ENCODE data around the gene CHRNA1. TPM values are rescaled to one million over a fixed set of nuclear protein-coding genes. Genes with fewer than 3 reads are reported as not detected.

The CHRNA1 gene
- 5.7 TPM for polyA plus RNA-seq (2013, experiment 1 of 2)
- 5.2 TPM for polyA plus RNA-seq (2013, experiment 2 of 2)

DNA sequence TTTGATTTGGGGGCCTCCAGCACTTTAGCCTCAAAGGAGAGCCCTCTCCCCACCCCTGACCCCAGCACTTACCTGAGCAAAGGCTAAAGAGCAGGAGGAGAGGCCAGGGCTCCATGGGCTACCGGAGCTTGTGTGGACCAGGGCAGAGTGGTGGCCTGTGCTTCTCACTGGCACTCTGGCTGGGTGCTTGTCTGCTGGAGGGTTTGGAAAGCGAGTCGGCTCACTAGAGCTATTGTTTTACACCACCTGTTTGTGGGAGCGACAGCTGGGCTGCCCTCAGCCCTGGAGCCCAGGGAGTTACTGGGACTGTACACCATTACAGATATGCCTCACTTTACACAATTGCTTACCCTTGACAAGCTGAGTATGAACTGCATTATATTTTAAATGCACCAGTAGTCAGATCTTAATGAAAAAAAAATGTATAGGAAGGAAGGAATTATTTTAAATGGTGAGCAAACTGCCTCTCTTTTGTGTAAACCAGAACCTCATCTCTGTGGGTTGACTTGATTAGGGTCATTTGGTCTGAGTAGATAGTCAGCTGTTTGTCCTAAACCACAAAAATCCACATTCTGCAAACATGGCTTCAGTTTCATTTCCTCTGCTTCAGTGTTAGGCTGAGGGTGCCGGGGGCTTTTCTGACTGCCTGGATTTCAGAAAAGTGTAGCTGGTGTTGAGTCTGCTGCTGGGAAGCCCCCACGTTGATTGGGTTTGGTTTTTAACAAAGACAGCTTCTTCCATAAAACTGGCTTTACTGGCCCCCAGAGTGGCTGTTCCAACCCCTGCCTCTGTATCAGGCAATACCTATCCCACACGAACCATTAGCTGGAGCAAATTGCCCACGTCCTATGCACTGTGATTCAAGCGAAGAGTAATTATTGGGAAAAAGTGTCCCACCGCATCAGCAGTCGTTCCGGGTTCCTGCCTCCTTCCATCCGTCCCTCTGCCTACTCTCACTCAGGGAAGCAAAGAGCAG lies at the start of gene CHRNA1:
CHRNA1 (minus strand) TSS at position 193 of the 976 bp plus-strand sequence; CDS start at position 115, 78 bp downstream.
- WGBS (ENCODE audit: extremely low coverage, insufficient coverage, low lambda C conversion rate): no CpG with 5 or more reads among the region's 13 CpGs
- no peak for DNase-seq

DNA sequence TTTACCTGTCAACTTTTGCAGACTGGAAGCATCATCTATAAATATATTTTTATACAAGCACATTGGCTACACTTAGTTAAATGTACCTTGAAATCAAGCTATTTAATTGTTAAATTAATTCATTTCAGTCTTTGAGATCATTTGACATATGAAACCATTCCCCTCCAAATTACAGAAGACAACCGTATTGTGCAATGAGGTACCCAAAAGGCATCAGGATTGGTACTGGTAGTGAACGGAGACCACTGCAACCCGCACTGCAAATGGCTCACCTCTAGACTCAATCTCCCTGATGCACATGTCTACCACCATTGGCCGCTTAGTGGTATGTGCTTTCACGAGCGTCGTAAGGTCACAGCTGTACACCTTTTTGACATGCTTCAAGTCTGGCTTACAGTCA lies 47.8 kb upstream of the CHRNA1 start:
- Histone ChIP-seq H4K5ac (ENCODE audit: low read length) (no peak overlapping the region), H3K79me2 (ENCODE audit: control insufficient read depth, insufficient read depth, low read length) (no peaks in the 10 kb centered on the region), H2BK15ac (replicated peaks; ENCODE audit: low read depth) (no peak overlapping the region), H3K4me3 (ENCODE audit: low read length) (no peak overlapping the region), H3K56ac (ENCODE audit: low read length) (no peak overlapping the region), H3K18ac (ENCODE audit: low read length) (no peak overlapping the region), H3K23ac (ENCODE audit: low read length) (no peak overlapping the region), H2AK5ac (ENCODE audit: low read length) (no peak overlapping the region), H3K27me3 (ENCODE audit: insufficient read depth, low read length, poor library complexity) (no peaks in the 10 kb centered on the region), H3K79me1 (ENCODE audit: low read length) (no peaks in the 10 kb centered on the region), H3K4ac (ENCODE audit: low read depth, low read length) (no peak overlapping the region), H3K36me3 (ENCODE audit: control insufficient read depth, insufficient read depth, low read length) (no peaks in the 10 kb centered on the region), H2BK120ac (ENCODE audit: low read depth, low read length) (no peak overlapping the region), H3K4me1 (ENCODE audit: control insufficient read depth, low read depth, low read length) (no peaks in the 10 kb centered on the region), H3K27ac (ENCODE audit: low read depth, low read length) (no peak overlapping the region), H2BK5ac (ENCODE audit: low read length) (no peak overlapping the region), H4K8ac (ENCODE audit: low read depth, low read length) (no peak overlapping the region), H3K4me2 (ENCODE audit: low read length) (no peak overlapping the region), H3K9ac (ENCODE audit: low read length) (no peak overlapping the region)
- WGBS (ENCODE audit: extremely low coverage, insufficient coverage, low lambda C conversion rate): no CpG with 5 or more reads among the region's 7 CpGs
- DNase-seq: no peak

More for the DNA sequence above, at the start of gene CHRNA1:
- Histone ChIP-seq H3K27ac (ENCODE audit: low read depth, low read length) (no peak within 1 kb of the TSS), H4K8ac (ENCODE audit: low read depth, low read length) (no peak within 1 kb of the TSS), H3K79me2 (ENCODE audit: control insufficient read depth, insufficient read depth, low read length) (no peaks in the 10 kb centered on the region), H4K5ac (ENCODE audit: low read length) (no peak within 1 kb of the TSS), H2AK5ac (ENCODE audit: low read length) (no peak within 1 kb of the TSS), H3K27me3 (ENCODE audit: insufficient read depth, low read length, poor library complexity) (no peaks in the 10 kb centered on the region), H3K4me3 (ENCODE audit: low read length) (no peak within 1 kb of the TSS), H3K79me1 (ENCODE audit: low read length) (no peaks in the 10 kb centered on the region), H3K9ac (ENCODE audit: low read length) (no peak within 1 kb of the TSS), H3K4me1 (ENCODE audit: control insufficient read depth, low read depth, low read length) (peaks cover 2% of the 10 kb centered on the region), H3K18ac (ENCODE audit: low read length) (peak within 1 kb of the TSS; percentile 10), H3K23ac (ENCODE audit: low read length) (no peak within 1 kb of the TSS), H2BK120ac (ENCODE audit: low read depth, low read length) (no peak within 1 kb of the TSS), H3K56ac (ENCODE audit: low read length) (no peak within 1 kb of the TSS), H2BK15ac (replicated peaks; ENCODE audit: low read depth) (no peak within 1 kb of the TSS), H3K4ac (ENCODE audit: low read depth, low read length) (no peak within 1 kb of the TSS), H3K36me3 (ENCODE audit: control insufficient read depth, insufficient read depth, low read length) (no peaks in the 10 kb centered on the region), H3K4me2 (ENCODE audit: low read length) (no peak within 1 kb of the TSS), H2BK5ac (ENCODE audit: low read length) (no peak within 1 kb of the TSS)

DNA sequence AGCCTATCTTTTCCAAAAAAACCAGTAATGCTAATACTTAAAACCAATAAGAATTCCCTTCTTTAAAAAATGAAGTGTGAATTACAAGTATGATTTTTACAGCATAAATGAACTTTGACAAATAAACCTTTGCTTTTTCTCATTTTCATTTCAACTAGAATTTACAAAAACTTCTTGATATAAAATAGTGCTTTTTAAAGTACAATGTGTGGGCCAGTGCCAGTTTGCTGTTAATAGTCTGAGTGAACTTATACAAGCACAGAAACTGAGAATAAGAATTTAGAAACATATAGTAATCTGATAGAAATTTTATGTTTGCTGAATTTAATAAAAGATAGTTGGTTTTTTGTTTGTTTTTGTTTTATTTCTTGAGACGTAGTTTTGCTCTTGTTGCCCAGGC lies 43.7 kb upstream of the CHRNA1 start:
- Histone ChIP-seq H2BK5ac (ENCODE audit: low read length) (no peak overlapping the region), H2BK120ac (ENCODE audit: low read depth, low read length) (no peak overlapping the region), H3K79me1 (ENCODE audit: low read length) (no peaks in the 10 kb centered on the region), H4K5ac (ENCODE audit: low read length) (no peak overlapping the region), H3K23ac (ENCODE audit: low read length) (no peak overlapping the region), H3K4ac (ENCODE audit: low read depth, low read length) (no peak overlapping the region), H3K36me3 (ENCODE audit: control insufficient read depth, insufficient read depth, low read length) (no peaks in the 10 kb centered on the region), H3K27me3 (ENCODE audit: insufficient read depth, low read length, poor library complexity) (no peaks in the 10 kb centered on the region), H3K9ac (ENCODE audit: low read length) (no peak overlapping the region), H3K18ac (ENCODE audit: low read length) (no peak overlapping the region), H4K8ac (ENCODE audit: low read depth, low read length) (no peak overlapping the region), H3K27ac (ENCODE audit: low read depth, low read length) (no peak overlapping the region), H3K4me2 (ENCODE audit: low read length) (no peak overlapping the region), H3K79me2 (ENCODE audit: control insufficient read depth, insufficient read depth, low read length) (no peaks in the 10 kb centered on the region), H3K4me3 (ENCODE audit: low read length) (no peak overlapping the region), H3K56ac (ENCODE audit: low read length) (no peak overlapping the region), H3K4me1 (ENCODE audit: control insufficient read depth, low read depth, low read length) (no peaks in the 10 kb centered on the region), H2BK15ac (replicated peaks; ENCODE audit: low read depth) (no peak overlapping the region), H2AK5ac (ENCODE audit: low read length) (no peak overlapping the region)
- no CpG with 5 or more reads among the region's 1 CpG for WGBS (ENCODE audit: extremely low coverage, insufficient coverage, low lambda C conversion rate)
- no peak for DNase-seq

DNA sequence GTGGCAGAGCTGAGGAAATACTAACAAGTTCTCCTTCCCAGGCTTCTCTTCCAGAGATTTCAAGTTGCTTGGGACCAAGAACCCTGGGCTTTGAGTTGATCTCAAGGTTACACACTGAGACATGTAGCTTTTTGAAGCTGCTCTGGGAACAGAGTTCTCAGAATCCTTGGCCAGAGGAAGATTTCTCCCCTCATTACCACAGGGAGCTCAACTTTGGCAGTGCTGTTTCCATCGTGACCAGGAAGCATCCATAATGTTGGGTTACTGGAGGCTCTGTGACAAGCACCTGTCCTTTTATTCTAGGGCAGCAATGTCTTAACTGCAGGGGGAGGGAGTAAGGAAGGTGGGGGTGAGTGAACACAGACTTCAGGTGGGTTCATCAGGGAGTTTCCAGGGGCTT lies 41.5 kb upstream of the CHRNA1 start:
- DNase-seq: no peak
- H3K18ac ChIP-seq (ENCODE audit: low read length): no peak overlapping the region
- no peaks in the 10 kb centered on the region for H3K79me1 ChIP-seq (ENCODE audit: low read length)
- no peak overlapping the region for H2BK5ac ChIP-seq (ENCODE audit: low read length)
- H2AK5ac ChIP-seq (ENCODE audit: low read length): no peak overlapping the region
- H3K4me2 ChIP-seq (ENCODE audit: low read length): no peak overlapping the region
- H4K8ac ChIP-seq (ENCODE audit: low read depth, low read length): no peak overlapping the region
- H3K56ac ChIP-seq (ENCODE audit: low read length): no peak overlapping the region
- no peak overlapping the region for H3K4ac ChIP-seq (ENCODE audit: low read depth, low read length)
- no peak overlapping the region for H3K9ac ChIP-seq (ENCODE audit: low read length)
- no peaks in the 10 kb centered on the region for H3K4me1 ChIP-seq (ENCODE audit: control insufficient read depth, low read depth, low read length)
- H2BK15ac ChIP-seq (replicated peaks; ENCODE audit: low read depth): no peak overlapping the region
- H3K36me3 ChIP-seq (ENCODE audit: control insufficient read depth, insufficient read depth, low read length): no peaks in the 10 kb centered on the region
- H3K27me3 ChIP-seq (ENCODE audit: insufficient read depth, low read length, poor library complexity): no peaks in the 10 kb centered on the region
- no CpG with 5 or more reads among the region's 1 CpG for WGBS (ENCODE audit: extremely low coverage, insufficient coverage, low lambda C conversion rate)
- H3K27ac ChIP-seq (ENCODE audit: low read depth, low read length): no peak overlapping the region
- no peak overlapping the region for H4K5ac ChIP-seq (ENCODE audit: low read length)
- H3K79me2 ChIP-seq (ENCODE audit: control insufficient read depth, insufficient read depth, low read length): no peaks in the 10 kb centered on the region
- no peak overlapping the region for H2BK120ac ChIP-seq (ENCODE audit: low read depth, low read length)
- H3K4me3 ChIP-seq (ENCODE audit: low read length): no peak overlapping the region
- H3K23ac ChIP-seq (ENCODE audit: low read length): no peak overlapping the region

DNA sequence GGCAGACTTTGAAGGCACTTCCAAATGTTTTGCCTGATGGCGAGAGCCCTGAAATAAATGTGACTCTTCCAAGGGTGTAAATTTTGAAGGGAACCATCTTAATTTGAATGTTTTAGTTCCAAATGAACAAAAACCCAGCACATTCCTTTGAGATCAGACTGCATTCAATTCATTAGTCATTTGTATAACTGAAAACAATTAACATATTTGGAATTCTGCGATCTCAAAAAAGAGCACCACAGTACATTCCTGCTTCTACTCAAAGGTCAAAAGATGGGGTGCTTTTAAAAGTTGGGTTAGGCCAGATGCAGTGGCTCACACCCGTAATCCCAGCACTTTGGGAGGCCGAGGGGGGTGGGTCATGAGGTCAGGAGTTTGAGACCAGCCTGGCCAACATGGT lies 38.2 kb upstream of the CHRNA1 start:
- no peak overlapping the region for H3K4me2 ChIP-seq (ENCODE audit: low read length)

More for the DNA sequence above, 38.2 kb upstream of the CHRNA1 start:
- Histone ChIP-seq H3K79me1 (ENCODE audit: low read length) (no peaks in the 10 kb centered on the region), H3K4me3 (ENCODE audit: low read length) (no peak overlapping the region), H3K4ac (ENCODE audit: low read depth, low read length) (no peak overlapping the region), H3K79me2 (ENCODE audit: control insufficient read depth, insufficient read depth, low read length) (no peaks in the 10 kb centered on the region), H3K9ac (ENCODE audit: low read length) (no peak overlapping the region), H2BK120ac (ENCODE audit: low read depth, low read length) (no peak overlapping the region), H3K56ac (ENCODE audit: low read length) (no peak overlapping the region), H3K18ac (ENCODE audit: low read length) (no peak overlapping the region), H3K23ac (ENCODE audit: low read length) (no peak overlapping the region), H2BK15ac (replicated peaks; ENCODE audit: low read depth) (no peak overlapping the region), H4K8ac (ENCODE audit: low read depth, low read length) (no peak overlapping the region), H3K27me3 (ENCODE audit: insufficient read depth, low read length, poor library complexity) (no peaks in the 10 kb centered on the region), H3K4me1 (ENCODE audit: control insufficient read depth, low read depth, low read length) (no peaks in the 10 kb centered on the region), H4K5ac (ENCODE audit: low read length) (no peak overlapping the region), H2AK5ac (ENCODE audit: low read length) (no peak overlapping the region), H2BK5ac (ENCODE audit: low read length) (no peak overlapping the region), H3K27ac (ENCODE audit: low read depth, low read length) (no peak overlapping the region), H3K36me3 (ENCODE audit: control insufficient read depth, insufficient read depth, low read length) (peaks cover 2% of the 10 kb centered on the region)
- DNase-seq: no peak
- no CpG with 5 or more reads among the region's 4 CpGs for WGBS (ENCODE audit: extremely low coverage, insufficient coverage, low lambda C conversion rate)
